DMS53 treated with DMSO at 0.1 percent for 48 hours (cell line): ENCODE results near the gene TRIM71.
"Not testable (repeated sequence)": the region's sequence is repeated elsewhere in the genome, so short reads cannot be mapped to it uniquely, and the experiment has no call there.

Experiments used
- DNase-seq: peaks from one replicate; lab custom pipeline; 2025; ENCODE audit not compliant: unreplicated experiment; lab: John Stamatoyannopoulos, UW

The TRIM71 gene

GRCh38 chr3:32842531-32842931 lies 24.7 kb downstream of the TRIM71 start:
- no peak for DNase-seq

- no peak for DNase-seq
These were observed 25.2 kb downstream of the TRIM71 start for GRCh38 chr3:32842987-32843386.

DNA sequence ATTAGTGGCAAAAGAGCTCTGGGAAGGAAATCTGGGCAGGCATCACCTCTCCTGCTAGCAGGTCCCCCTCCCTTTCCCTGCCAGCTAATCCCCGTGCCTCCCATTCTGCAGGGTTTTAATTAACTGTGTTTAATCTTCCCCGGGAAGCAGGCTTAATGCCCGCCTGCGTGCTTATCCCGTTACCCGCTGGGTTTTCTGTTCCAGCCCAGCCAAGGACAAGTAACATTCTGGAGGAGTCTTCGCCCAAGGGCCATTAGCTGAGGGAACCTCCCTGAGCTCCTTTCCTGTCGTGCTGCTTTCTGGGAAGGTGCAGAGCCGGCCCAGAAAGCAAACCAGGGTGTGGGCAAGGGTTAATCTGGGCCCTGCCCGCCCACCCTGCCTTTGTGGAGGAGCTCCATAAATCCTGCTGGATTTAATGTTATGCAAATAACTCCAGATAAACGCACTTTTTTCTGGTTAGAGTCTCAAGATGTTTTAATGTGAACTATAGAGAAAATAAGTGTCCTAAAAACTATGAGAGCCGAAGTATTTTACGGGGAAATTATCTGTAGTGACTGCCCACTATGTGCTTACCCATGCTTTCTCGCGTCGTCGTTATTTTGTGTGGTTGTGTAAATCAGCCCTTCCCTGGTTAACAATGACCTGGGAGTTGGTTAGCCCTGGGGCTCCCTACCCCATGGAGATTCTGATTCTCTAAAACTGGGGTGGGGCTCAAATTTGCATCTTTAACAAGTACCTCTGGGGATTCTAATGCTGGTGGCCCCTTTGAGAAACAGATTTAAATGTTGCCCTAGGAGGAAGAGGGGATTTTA lies 25.9 kb downstream of the TRIM71 start:
- DNase-seq: no peak

DNA sequence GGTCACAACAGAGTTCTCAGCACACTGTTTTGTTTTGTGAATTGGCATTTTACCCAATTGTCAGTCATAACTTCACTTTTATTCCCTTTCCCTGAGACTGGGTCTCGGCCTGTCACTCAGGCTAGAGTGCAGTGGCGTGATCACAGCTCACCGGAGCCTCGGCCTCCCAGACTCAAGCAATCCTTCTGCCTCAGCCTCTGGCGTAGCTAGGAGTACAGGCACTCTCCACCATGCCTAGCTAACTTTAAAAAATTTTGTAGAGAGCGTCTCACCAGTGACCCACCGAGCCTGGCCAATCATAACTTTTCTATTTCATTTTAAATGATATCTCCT lies 26.5 kb downstream of the TRIM71 start:
- no peak for DNase-seq

DNA sequence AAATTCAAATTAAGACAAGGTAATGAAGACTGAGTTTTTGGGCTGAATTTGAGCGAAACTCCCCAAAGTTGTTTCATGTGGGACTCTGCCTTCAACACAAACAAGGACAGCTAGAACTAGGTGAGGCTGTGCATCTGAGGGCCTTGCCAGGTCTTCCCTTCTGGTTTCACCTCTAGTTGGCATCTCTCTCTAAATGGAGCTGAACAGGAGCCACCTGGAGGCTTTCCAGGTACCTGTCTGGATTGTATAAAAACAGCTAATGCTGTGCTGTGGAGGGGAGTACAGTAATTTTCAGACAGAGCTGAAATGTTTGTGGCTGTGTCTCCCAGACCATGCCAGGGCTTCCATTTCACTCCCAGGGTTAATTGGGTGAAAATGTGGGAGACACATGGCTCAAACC lies 27.1 kb downstream of the TRIM71 start:
- DNase-seq: no peak

DNA sequence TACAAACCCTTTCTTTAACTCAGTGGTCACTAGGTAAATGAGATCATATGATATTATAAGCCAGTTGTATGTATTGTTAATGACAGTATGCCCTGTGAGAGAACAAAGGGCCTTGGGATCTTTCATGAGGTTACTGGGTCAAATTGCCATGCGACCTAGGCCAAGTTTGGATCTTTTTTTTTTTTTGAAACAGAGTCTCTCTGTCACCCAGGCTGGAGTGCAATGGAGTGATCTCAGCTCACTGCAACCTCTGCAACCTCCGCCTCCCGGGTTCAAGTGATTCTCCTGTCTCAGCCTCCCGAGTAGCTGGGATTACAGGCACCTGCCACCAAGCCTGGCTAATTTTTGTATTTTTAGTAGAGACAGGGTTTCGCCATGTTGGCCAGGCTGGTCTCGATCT lies 27.7 kb downstream of the TRIM71 start:
- not testable (repeated sequence) for DNase-seq

DNA sequence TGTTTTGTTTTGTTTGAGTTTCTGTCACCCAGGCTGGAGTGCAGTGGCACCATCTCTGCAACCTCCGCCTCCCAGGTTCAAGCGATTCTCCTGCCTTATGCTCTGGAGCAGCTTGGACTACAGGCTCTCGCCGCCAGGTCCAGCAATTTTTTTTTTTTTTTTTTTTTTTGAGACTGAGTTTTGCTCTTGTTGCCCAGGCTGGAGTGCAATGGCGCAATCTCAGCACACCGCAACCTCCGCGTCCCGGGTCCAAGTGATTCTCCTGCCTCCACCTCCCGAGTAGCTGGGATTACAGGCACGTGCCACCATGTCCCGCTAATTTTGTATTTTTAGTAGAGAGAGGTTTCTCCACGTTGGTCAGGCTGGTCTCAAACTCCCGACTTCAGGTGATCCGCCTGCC lies 29.2 kb downstream of the TRIM71 start:
- DNase-seq: not testable (repeated sequence)

GRCh38 chr3:32847528-32847927 lies 29.7 kb downstream of the TRIM71 start:
- DNase-seq: no peak

DNA sequence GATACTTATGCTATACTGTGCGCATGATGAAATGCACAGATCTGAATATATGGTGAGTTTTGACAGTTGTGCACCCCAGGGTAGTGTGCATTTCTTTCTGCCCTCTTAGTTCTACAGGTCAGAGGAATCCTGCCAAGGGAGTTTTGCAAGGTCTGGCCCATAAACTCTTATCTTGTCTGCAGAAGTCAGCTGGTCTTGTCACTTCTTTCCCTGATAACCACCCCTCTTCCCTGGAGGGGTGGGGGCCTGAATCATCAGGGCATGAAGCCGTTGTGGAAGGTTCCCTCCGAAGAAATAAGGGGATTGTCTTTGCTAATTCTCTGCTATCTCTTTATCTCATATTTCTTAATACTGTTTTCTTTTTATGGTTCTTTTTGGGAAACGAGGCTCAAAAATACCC lies 30.4 kb downstream of the TRIM71 start:
- no peak for DNase-seq

- DNase-seq: no peak
These were observed 31.2 kb downstream of the TRIM71 start for GRCh38 chr3:32849046-32849445.

- no peak for DNase-seq
These were observed 32.4 kb downstream of the TRIM71 start for GRCh38 chr3:32850226-32850625.

DNA sequence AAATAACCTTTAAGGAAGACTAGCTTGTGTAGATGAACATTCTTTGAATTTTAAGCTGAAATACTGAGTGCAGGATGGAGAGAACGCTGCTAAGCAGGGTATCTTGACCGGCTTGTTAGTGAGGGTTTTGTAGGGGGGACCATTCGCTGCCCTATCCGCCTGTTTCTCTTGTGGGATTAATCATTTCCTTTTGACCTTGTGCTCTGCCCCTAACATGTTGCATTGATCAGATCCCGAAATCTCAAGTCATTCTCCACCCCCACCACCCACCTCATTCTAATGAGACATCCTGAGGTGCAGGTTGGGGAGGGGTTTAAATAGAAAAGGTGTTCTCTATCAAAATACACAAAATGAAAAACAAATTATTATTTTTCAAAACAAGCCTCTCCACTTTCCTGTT lies 32.8 kb downstream of the TRIM71 start:
- no peak for DNase-seq

- no peak for DNase-seq
These were observed 34.3 kb downstream of the TRIM71 start for GRCh38 chr3:32852146-32852545.

- no peak for DNase-seq
These were observed 37.7 kb downstream of the TRIM71 start for GRCh38 chr3:32855350-32855953.

DNA sequence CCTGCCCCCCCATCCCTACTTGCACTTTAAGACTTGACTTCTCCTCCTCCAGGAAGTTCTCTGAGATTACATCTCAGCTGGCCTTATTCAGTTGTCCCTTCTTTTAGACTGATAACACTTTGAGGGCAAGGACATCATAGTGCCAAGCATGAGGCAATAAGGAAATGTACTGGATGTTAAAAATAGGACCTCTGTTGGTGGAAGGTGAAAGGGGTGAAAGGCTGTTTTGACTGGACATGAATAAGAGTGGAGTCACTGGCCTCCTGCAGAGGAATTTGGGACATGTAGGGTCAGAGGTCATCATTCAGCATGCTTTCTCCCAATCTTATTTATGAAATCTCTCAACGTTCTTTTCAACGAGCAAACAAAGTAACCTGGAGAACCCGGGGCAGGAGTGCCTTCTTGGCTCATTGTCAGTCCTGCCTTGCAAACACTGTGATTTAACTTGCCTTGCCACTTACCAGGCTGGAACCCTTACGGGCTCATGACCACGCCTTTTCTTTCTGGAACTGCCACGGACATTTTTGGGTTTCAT lies 38.6 kb downstream of the TRIM71 start:
- DNase-seq: no peak

- DNase-seq: no peak
These were observed 39.2 kb downstream of the TRIM71 start for GRCh38 chr3:32856901-32857507.

- DNase-seq: no peak
These were observed 40.1 kb downstream of the TRIM71 start for GRCh38 chr3:32857921-32858320.

DNA sequence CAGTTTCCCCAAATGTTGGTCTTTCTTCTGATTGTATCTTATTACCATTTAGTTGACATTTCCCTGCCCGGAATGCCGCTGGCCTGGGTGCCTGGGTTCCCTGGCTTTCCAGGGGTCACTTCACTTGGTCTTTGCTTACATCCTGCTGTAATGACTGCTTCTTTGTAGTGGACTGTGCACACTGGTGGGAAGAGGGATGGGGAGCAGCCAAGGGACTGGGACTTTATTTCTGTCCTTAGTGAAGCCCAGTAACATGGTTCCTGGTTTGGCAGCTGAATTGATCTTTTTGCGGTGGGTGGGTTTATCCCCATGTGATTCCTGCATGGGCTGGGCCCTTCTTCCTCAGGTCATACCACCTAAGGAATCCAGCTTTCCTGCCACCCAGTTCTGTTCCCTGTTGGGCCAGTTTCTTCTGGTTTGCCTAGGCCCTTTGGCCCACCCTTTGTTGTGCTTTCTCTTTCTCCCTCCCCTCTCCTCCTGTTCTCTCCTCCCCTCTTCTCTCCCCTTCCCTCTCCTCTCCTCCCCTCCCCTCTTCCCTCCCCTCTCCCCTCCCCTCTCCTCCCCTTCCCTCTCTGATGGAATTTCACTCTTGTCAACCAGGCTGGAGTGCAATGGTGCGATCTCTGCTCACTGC lies 41.9 kb downstream of the TRIM71 start:
- DNase-seq: no peak

DNA sequence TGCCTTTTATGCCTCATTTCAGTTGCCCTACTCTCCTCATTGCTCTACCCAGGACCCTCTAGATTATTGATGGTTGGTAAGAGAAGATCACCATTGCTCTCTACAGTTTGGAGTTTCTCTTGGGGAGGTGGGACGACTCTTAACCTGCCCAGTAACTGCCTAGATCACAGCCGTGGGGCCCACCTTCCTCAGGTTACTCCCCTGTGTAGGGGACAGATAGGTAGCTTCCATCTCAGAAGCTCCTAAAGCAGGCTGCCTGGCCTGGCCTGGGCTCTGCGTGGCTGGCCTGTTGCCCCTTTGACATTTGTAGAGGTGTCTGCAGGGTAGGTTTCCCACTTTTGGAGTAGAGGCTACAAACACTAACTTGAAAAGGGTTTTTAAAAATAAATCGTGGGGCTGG lies 42.7 kb downstream of the TRIM71 start:
- DNase-seq: no peak

- no peak for DNase-seq
These were observed 43.9 kb downstream of the TRIM71 start for GRCh38 chr3:32861681-32862080.

- no peak for DNase-seq
These were observed 44.6 kb downstream of the TRIM71 start for GRCh38 chr3:32862247-32862935.
